Aorta (tissue), 5 donors: ENCODE results near the gene HNF1B. TPM values are rescaled to one million over a fixed set of nuclear protein-coding genes. Genes with fewer than 3 reads are reported as not detected.

Experiments
- ATAC-seq: fragments of 200-7000 bp; cut with Tn5 transposase; one replicate; pipeline ENCODE4 v1.9.1; 2022; ENCODE audit warnings: moderate library complexity; ENCODE audit not compliant: low FRiP score
- DNase-seq, 2 donors: peaks; one replicate each; pipeline ENCODE4 v3.0.0-alpha.2; 2020
- H3K27ac ChIP-seq, 2 donors: one replicate each; pipeline ENCODE4 v1.5.1; 2013; ENCODE audit warnings: low read length in 2 of 2, mild to moderate bottlenecking in 2 of 2, moderate library complexity in 2 of 2, control low read depth in 1 of 2, inconsistent platforms in 1 of 2, low read depth in 1 of 2
- H3K27me3 ChIP-seq, 2 donors: one replicate each; pipeline ENCODE4 v1.6.1; 2013; ENCODE audit warnings: control low read depth in 1 of 2, low read length in 1 of 2, mild to moderate bottlenecking in 1 of 2, moderate library complexity in 1 of 2; ENCODE audit not compliant: insufficient read depth in 2 of 2, control insufficient read depth in 1 of 2
- H3K36me3 ChIP-seq, 2 donors: one replicate each; pipeline ENCODE4 v1.6.1; 2013; ENCODE audit warnings: control low read depth in 1 of 2, low read length in 1 of 2, mild to moderate bottlenecking in 1 of 2; ENCODE audit not compliant: insufficient read depth in 2 of 2, control insufficient read depth in 1 of 2
- H3K4me1 ChIP-seq, 2 donors: one replicate each; pipeline ENCODE4 v1.6.1; 2013; ENCODE audit warnings: low read length in 2 of 2, control low read depth in 1 of 2, mild to moderate bottlenecking in 1 of 2, moderate library complexity in 1 of 2; ENCODE audit not compliant: insufficient read depth in 2 of 2, control insufficient read depth in 1 of 2
- H3K4me3 ChIP-seq, 2 donors: one replicate each; pipeline ENCODE4 v1.5.1; 2013; ENCODE audit warnings: low read length in 2 of 2, control low read depth in 1 of 2, mild to moderate bottlenecking in 1 of 2
- H3K9me3 ChIP-seq: one replicate; pipeline ENCODE4 v1.6.1; 2013; ENCODE audit warnings: mild to moderate bottlenecking, low read length; ENCODE audit not compliant: control insufficient read depth
- WGBS, 2 donors: extraction: QIAGEN DNeasy Blood & Tissue Kit; methylation state at CpG; one replicate each; pipeline ENCODE4 v1.1.7; 2013; 5-methylcytosine and 5-hydroxymethylcytosine counted together
- intact Hi-C, 2 donors: fragments of 100-400 bp; cut with DNase I; formaldehyde crosslinking; loops; one replicate each; pipeline versions ENCODE4 v1.14.2 to v1.15.0; 2022
- polyA plus RNA-seq, 2 donors: library from polyadenylated mRNA; stranded (reverse); fragments of 200-250 nt; gene quantifications; one replicate each; pipeline ENCODE4 v1.2.3, GENCODE V29; 2013
- total RNA-seq, 2 donors: library from RNA; stranded (reverse); fragmentation: NEBNext Ultra II Directional; extraction: Animal tissue kit (Norgen Biotek cat#: 25700); gene quantifications; one replicate each; pipeline ENCODE4 v1.2.1, GENCODE V29; 2021
- donor health status: healthy with polysubstance abuse.
- donor health status: Bipolar disorder and iron deficiency.
- donor health status: DM: no; HTN: no; CAD: no.
- donor health status: DM: no; HTN: no; CAD: no.
- donor health status: DM: yes; HTN: yes; CAD: no.

The HNF1B gene
- total and polyA plus RNA-seq, 4 donors, result 0.88 TPM; not detected in 3

- Histone ChIP-seq H3K4me3 (no peak overlapping the region), H3K27me3 (no peaks in the 10 kb centered on the region), H3K36me3 (no peaks in the 10 kb centered on the region), H3K9me3 (peaks cover 4% of the 10 kb centered on the region), H3K27ac (no peak overlapping the region), H3K4me1 (no peaks in the 10 kb centered on the region)
- intact Hi-C loops, result no loop called here
- ATAC-seq (no peak), DNase-seq (no peak)
- 29 to 37% methylated on average over 8 of the region's 8 CpGs for WGBS, 2 donors
Observed at GRCh38 chr17:37697381-37697780, 47.5 kb downstream of the HNF1B start.

GRCh38 chr17:37696366-37696765, 48.5 kb downstream of the HNF1B start:
- Histone ChIP-seq H3K4me3 (no peak overlapping the region), H3K9me3 (peaks cover 4% of the 10 kb centered on the region), H3K4me1 (no peaks in the 10 kb centered on the region), H3K36me3 (no peaks in the 10 kb centered on the region), H3K27me3 (no peaks in the 10 kb centered on the region), H3K27ac (no peak overlapping the region)
- intact Hi-C loops, result no loop called here
- DNase-seq (no peak), ATAC-seq (no peak)
- 76 to 83% methylated on average over 7 of the region's 7 CpGs for WGBS, 2 donors

- no peak overlapping the region for H3K27ac ChIP-seq
- no peak for DNase-seq
- peaks cover 4% of the 10 kb centered on the region for H3K9me3 ChIP-seq
- no peaks in the 10 kb centered on the region for H3K36me3 ChIP-seq
- no peaks in the 10 kb centered on the region for H3K27me3 ChIP-seq
- intact Hi-C loops, result no loop called here
- WGBS, 2 donors, result 84 to 86% methylated on average over 1 of the region's 1 CpG
- no peak for ATAC-seq
- no peaks in the 10 kb centered on the region for H3K4me1 ChIP-seq
- H3K4me3 ChIP-seq, result no peak overlapping the region
Observed at GRCh38 chr17:37695726-37696125, 49.1 kb downstream of the HNF1B start.

GRCh38 chr17:37694734-37695133, 50.1 kb downstream of the HNF1B start:
- 73 to 84% methylated on average over 3 of the region's 3 CpGs for WGBS, 2 donors
- Histone ChIP-seq H3K9me3 (peaks cover 4% of the 10 kb centered on the region), H3K36me3 (no peaks in the 10 kb centered on the region), H3K27me3 (no peaks in the 10 kb centered on the region), H3K4me1 (no peaks in the 10 kb centered on the region), H3K27ac (no peak overlapping the region), H3K4me3 (no peak overlapping the region)
- intact Hi-C loops, result no loop called here
- ATAC-seq (no peak), DNase-seq (no peak)

- H3K4me1 ChIP-seq, result no peaks in the 10 kb centered on the region
- H3K27me3 ChIP-seq, result no peaks in the 10 kb centered on the region
- H3K4me3 ChIP-seq, result no peak overlapping the region
- no peaks in the 10 kb centered on the region for H3K36me3 ChIP-seq
- intact Hi-C loops, result no loop called here
- H3K27ac ChIP-seq, result no peak overlapping the region
- no peak for DNase-seq
- 63 to 69% methylated on average over 5 of the region's 5 CpGs for WGBS, 2 donors
- H3K9me3 ChIP-seq, result peaks cover 4% of the 10 kb centered on the region
- no peak for ATAC-seq
Observed at GRCh38 chr17:37693328-37693727, 51.5 kb downstream of the HNF1B start.

- intact Hi-C loops, result no loop called here
- Histone ChIP-seq H3K27ac (no peak overlapping the region), H3K4me3 (no peak overlapping the region), H3K27me3 (no peaks in the 10 kb centered on the region), H3K9me3 (peaks cover 4% of the 10 kb centered on the region), H3K4me1 (no peaks in the 10 kb centered on the region), H3K36me3 (no peaks in the 10 kb centered on the region)
- DNase-seq (no peak), ATAC-seq (no peak)
- 68 to 78% methylated on average over 6 of the region's 6 CpGs for WGBS, 2 donors
Observed at GRCh38 chr17:37691807-37692206, 53.1 kb downstream of the HNF1B start.

GRCh38 chr17:37689317-37689716, 55.5 kb downstream of the HNF1B start:
- Histone ChIP-seq H3K9me3 (no peaks in the 10 kb centered on the region), H3K36me3 (no peaks in the 10 kb centered on the region), H3K27me3 (no peaks in the 10 kb centered on the region), H3K27ac (no peak overlapping the region), H3K4me1 (no peaks in the 10 kb centered on the region), H3K4me3 (no peak overlapping the region)
- DNase-seq (no peak), ATAC-seq (no peak)
- 84 to 86% methylated on average over 7 of the region's 7 CpGs for WGBS, 2 donors
- intact Hi-C loops, result no loop called here

GRCh38 chr17:37683454-37683984, 61.3 kb downstream of the HNF1B start:
- Histone ChIP-seq H3K27ac (no peak overlapping the region), H3K27me3 (peaks cover 0 to 3% of the 10 kb centered on the region in 2 donors), H3K4me1 (no peaks in the 10 kb centered on the region), H3K36me3 (no peaks in the 10 kb centered on the region), H3K4me3 (no peak overlapping the region), H3K9me3 (peaks cover 2% of the 10 kb centered on the region)
- ATAC-seq (no peak), DNase-seq (no peak)
- intact Hi-C loops, result no loop called here
- WGBS, 2 donors, result 37 to 45% methylated on average over 9 of the region's 9 CpGs

- Histone ChIP-seq H3K4me3 (no peak overlapping the region), H3K27ac (no peak overlapping the region), H3K36me3 (no peaks in the 10 kb centered on the region), H3K4me1 (no peaks in the 10 kb centered on the region), H3K9me3 (peaks cover 3% of the 10 kb centered on the region), H3K27me3 (peaks cover 0 to 5% of the 10 kb centered on the region in 2 donors)
- intact Hi-C loops, result no loop called here
- no peak for ATAC-seq
- WGBS, 2 donors, result 82 to 87% methylated on average over 3 of the region's 3 CpGs
- no peak for DNase-seq
Observed at GRCh38 chr17:37682007-37682406, 62.9 kb downstream of the HNF1B start.
